ENCODE data around the gene ZSCAN31.

GRCh38 chr6:28303570-28303969 lies 32.4 kb downstream of the ZSCAN31 start:
- TF ChIP-seq LEF1 (IDR thresholded peaks at IDR 0.05; ENCODE audit: borderline replicate concordance) (no peak), SUZ12 (IDR thresholded peaks at IDR 0.05) (no peak), SP1 (IDR thresholded peaks at IDR 0.05) (no peak), ZNF384 (IDR thresholded peaks at IDR 0.05) (no peak), FOXK2 (IDR thresholded peaks at IDR 0.05) (no peak), BHLHE40 (IDR thresholded peaks at IDR 0.05; ENCODE audit: borderline replicate concordance) (no peak), HDGF (IDR thresholded peaks at IDR 0.05; ENCODE audit: borderline replicate concordance) (no peak), FOXM1 (IDR thresholded peaks at IDR 0.05; ENCODE audit: borderline replicate concordance) (no peak), NFRKB (IDR thresholded peaks at IDR 0.05) (no peak), ARNT (IDR thresholded peaks at IDR 0.05) (no peak), CTBP1 (IDR thresholded peaks at IDR 0.05; ENCODE audit: borderline replicate concordance) (no peak)

All from HEK293T (cell line).